Suprapubic skin (tissue), 4 donors: ENCODE results near the gene SPR. TPM values are rescaled to one million over a fixed set of nuclear protein-coding genes. Genes with fewer than 3 reads are reported as not detected.

Source experiments
- DNase-seq, 2 donors: peaks; one replicate each; pipeline ENCODE4 v3.0.0-alpha.2; 2019; ENCODE audit warnings: low spot score in 2 of 2
- H3K27ac ChIP-seq: fragments of 200-600 bp; sonication (generic); one replicate; pipeline ENCODE4 v1.5.1; 2019
- H3K27me3 ChIP-seq: fragments of 200-600 bp; sonication (generic); one replicate; pipeline ENCODE4 v1.5.1; 2019
- H3K36me3 ChIP-seq: fragments of 200-600 bp; sonication (generic); one replicate; pipeline ENCODE4 v1.5.1; 2019
- H3K4me1 ChIP-seq: fragments of 200-600 bp; sonication (generic); one replicate; pipeline ENCODE4 v1.5.1; 2019
- H3K4me3 ChIP-seq: fragments of 200-600 bp; sonication (generic); one replicate; pipeline ENCODE4 v1.5.1; 2019; ENCODE audit warnings: mild to moderate bottlenecking
- H3K9me3 ChIP-seq: fragments of 200-600 bp; sonication (generic); one replicate; pipeline ENCODE4 v1.5.1; 2019
- EP300 ChIP-seq: sonication (generic); formaldehyde crosslinking; IDR thresholded peaks from one replicate; pipeline ENCODE4 v1.6.1; 2017; ENCODE audit warnings: antibody characterized with exemption
- POLR2A ChIP-seq, 2 donors: fragments of 450-650 bp; IDR thresholded peaks; one replicate each; pipeline ENCODE4 v1.6.1; 2017; ENCODE audit warnings: antibody characterized with exemption in 2 of 2, mild to moderate bottlenecking in 2 of 2, moderate library complexity in 2 of 2
- POLR2AphosphoS5 ChIP-seq, 3 donors: sonication (generic); formaldehyde crosslinking; IDR thresholded peaks; one replicate each; pipeline ENCODE4 v1.6.1; 2017; ENCODE audit warnings: antibody characterized with exemption in 3 of 3
- WGBS: methylation state at CpG from one replicate; pipeline ENCODE4 v1.1.5; 2018; 5-methylcytosine and 5-hydroxymethylcytosine counted together
- total RNA-seq, 4 donors: library from RNA; depleted of rRNA; stranded (reverse); fragments of >200 nt; gene quantifications; one replicate each; pipeline ENCODE4 v1.1.0, GENCODE V29; 2016
- TF ChIP-seq, protein P1 (sequence below), 2 donors: fragments of 200-600 bp in 1 of 2; fragments of 450-650 bp in 1 of 2; sonication (generic) in 1 of 2; IDR thresholded peaks; one replicate each; pipeline ENCODE4 v1.5.1; 2016 to 2019; ENCODE audit warnings: antibody characterized with exemption in 2 of 2, mild to moderate bottlenecking in 1 of 2, moderate library complexity in 1 of 2

Gene SPR
- total RNA-seq, 4 donors from 2014 or later: 11.9 to 14.2 (median 14.1) TPM

DNA sequence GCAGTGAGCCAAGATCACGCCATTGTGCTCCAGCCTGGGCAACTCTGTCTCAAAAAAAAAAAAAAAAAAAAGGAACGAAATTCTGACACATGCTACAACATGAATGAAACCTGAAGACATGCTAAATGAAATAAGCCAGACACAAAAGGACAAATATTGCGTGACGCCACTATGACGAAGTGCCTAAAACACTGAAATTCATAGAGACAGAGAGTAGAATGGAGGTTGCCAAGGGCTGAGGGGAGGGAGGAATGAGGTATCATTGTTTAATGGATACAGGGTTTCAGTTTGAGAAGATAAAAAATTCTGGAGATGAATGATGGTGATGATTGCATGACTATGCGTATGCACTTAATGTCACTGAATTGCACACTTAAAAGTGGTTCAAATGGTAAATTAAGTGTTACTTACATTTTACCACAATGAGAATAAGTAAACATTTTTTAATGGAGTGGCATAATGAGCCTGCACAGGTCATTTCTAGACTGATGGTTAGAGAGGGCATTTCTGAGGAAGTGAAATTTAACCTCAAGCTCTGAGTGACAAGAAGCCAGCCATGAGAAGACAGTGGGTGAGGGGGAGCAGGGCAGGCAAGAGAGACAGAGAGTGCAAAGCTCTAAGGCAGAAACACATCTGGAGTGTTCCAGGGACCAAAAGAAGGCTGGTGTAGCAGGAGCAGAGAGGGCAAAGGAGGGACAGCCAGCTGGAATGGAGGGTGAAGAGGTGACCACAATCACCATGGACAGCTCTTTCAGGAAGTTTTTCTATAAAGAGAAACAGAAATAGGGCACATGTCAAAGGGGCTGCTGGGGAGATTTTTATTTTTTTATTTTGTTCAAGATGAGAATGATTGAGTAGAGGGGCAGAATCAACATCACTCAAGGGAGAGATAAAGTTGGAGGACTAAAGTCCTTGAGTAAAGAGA is 40.8 kb upstream of the SPR start:
- no peaks in the 10 kb centered on the region for H3K9me3 ChIP-seq
- no peak for DNase-seq
- TF ChIP-seq, protein P1, sequence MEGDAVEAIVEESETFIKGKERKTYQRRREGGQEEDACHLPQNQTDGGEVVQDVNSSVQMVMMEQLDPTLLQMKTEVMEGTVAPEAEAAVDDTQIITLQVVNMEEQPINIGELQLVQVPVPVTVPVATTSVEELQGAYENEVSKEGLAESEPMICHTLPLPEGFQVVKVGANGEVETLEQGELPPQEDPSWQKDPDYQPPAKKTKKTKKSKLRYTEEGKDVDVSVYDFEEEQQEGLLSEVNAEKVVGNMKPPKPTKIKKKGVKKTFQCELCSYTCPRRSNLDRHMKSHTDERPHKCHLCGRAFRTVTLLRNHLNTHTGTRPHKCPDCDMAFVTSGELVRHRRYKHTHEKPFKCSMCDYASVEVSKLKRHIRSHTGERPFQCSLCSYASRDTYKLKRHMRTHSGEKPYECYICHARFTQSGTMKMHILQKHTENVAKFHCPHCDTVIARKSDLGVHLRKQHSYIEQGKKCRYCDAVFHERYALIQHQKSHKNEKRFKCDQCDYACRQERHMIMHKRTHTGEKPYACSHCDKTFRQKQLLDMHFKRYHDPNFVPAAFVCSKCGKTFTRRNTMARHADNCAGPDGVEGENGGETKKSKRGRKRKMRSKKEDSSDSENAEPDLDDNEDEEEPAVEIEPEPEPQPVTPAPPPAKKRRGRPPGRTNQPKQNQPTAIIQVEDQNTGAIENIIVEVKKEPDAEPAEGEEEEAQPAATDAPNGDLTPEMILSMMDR (IDR thresholded peaks at IDR 0.05): no peak
- TF ChIP-seq EP300: no peak
- no peaks in the 10 kb centered on the region for H3K4me1 ChIP-seq
- no peak overlapping the region for H3K4me3 ChIP-seq
- peaks cover 6% of the 10 kb centered on the region for H3K27me3 ChIP-seq
- WGBS: 66% methylated on average over 6 of the region's 6 CpGs
- no peaks in the 10 kb centered on the region for H3K36me3 ChIP-seq
- no peak overlapping the region for H3K27ac ChIP-seq

DNA sequence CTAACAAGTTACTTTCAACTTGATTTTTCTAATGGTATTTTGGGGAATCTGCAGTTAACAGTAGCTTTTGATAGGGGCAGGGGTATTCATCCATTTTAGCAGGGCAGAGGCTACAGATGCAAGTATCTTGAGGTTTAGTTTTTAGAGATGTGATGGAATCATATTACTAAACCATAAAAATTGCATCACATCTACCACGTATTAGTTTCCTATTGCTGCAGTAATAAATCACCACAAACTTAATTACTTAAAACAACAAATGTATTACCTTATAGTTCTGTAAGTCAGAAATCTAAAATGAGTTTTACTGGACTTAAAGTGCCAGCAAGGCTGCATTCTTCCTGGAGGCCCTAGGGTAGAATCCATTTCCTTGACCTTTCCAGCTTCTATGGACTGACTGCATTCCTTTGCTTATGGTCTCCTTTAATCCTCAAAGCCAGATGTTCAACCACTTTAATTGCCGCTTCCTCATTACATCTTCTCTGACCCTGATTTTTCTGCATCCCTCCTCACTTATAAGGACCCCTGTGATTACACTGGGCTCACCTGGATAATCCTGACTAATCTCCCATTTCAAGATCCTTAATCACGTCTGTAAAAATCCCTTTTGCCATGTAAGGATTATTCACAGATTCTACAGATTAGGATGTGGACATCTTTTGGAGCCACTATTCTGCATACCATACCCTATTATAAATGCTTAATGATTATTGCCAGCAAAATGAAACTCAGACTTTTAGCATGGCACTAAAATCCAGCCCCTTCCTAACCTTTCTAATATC is 39.5 kb upstream of the SPR start:
- Histone ChIP-seq H3K27ac (no peak overlapping the region), H3K9me3 (no peaks in the 10 kb centered on the region), H3K36me3 (no peaks in the 10 kb centered on the region), H3K27me3 (peaks cover 11% of the 10 kb centered on the region), H3K4me1 (no peaks in the 10 kb centered on the region), H3K4me3 (no peak overlapping the region)
- 63% methylated on average over 3 of the region's 3 CpGs for WGBS
- DNase-seq: no peak
- TF ChIP-seq, protein P1 (IDR thresholded peaks at IDR 0.05): no peak
- TF ChIP-seq POLR2AphosphoS5 (IDR thresholded peaks at IDR 0.05) (no peak), POLR2A (IDR thresholded peaks at IDR 0.05) (no peak), EP300 (no peak)

DNA sequence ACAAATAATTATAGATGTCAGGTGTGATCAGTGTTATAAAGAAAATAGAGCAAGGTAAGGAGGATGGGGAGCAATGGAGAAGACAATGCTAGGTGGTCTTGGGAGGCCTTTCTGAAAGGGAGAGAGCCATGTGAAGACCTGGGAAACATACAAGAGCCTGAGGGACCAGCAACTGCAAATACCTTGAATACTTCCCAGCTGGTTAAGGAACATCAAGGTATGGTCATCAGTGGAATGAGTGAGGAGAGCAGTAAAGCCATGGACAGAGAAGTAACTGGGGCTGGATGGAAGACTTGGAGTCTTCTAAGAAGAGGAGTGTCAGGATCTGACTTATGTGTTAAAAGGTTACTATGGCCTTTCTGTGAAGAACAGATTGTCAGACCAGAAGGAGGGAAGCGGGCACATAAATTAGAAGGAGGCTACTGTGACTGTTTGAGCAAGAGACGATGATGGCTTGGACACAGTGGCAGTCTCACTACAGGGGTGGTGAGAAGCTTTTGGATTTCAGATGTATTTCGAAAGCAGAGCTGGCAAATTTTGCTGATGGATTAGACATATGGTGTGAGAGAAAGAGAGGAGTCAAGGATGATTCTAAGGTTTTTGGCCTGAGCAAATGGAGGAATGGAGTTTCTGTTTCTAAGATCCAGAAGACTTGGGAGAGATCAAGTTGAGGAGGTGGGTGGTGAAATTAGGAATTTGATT is 38.6 kb upstream of the SPR start:
- TF ChIP-seq, protein P1 (IDR thresholded peaks at IDR 0.05): no peak
- H3K36me3 ChIP-seq: no peaks in the 10 kb centered on the region
- DNase-seq: no peak

DNA sequence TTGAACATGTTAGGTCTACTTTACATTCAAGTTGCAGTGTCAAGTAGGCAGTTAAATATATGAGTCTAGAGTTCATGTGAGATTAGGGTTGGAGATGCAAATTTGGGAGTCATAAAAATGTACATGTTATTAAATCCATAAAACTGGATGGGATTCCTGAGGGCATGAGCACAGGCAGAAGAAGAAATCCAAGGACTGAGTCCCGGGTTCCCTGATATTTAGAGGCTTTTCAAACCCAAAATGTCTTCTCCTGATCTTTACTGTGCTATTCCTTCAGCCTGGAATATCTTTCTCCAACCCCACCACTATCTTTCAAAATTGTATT is 38.1 kb upstream of the SPR start:
- TF ChIP-seq EP300 (no peak), POLR2AphosphoS5 (IDR thresholded peaks at IDR 0.05) (no peak), POLR2A (IDR thresholded peaks at IDR 0.05) (no peak)
- TF ChIP-seq, protein P1 (IDR thresholded peaks at IDR 0.05): no peak
- H3K4me1 ChIP-seq: no peaks in the 10 kb centered on the region
- no peak overlapping the region for H3K4me3 ChIP-seq
- peaks cover 11% of the 10 kb centered on the region for H3K27me3 ChIP-seq
- no peaks in the 10 kb centered on the region for H3K36me3 ChIP-seq
- H3K27ac ChIP-seq: no peak overlapping the region
- 59% methylated on average over 1 of the region's 1 CpG for WGBS
- DNase-seq: no peak
- no peaks in the 10 kb centered on the region for H3K9me3 ChIP-seq

More for the DNA sequence above, 38.6 kb upstream of the SPR start:
- no peaks in the 10 kb centered on the region for H3K4me1 ChIP-seq
- no peak overlapping the region for H3K4me3 ChIP-seq
- 82% methylated on average over 3 of the region's 3 CpGs for WGBS
- peaks cover 11% of the 10 kb centered on the region for H3K27me3 ChIP-seq
- H3K27ac ChIP-seq: no peak overlapping the region
- no peaks in the 10 kb centered on the region for H3K9me3 ChIP-seq

DNA sequence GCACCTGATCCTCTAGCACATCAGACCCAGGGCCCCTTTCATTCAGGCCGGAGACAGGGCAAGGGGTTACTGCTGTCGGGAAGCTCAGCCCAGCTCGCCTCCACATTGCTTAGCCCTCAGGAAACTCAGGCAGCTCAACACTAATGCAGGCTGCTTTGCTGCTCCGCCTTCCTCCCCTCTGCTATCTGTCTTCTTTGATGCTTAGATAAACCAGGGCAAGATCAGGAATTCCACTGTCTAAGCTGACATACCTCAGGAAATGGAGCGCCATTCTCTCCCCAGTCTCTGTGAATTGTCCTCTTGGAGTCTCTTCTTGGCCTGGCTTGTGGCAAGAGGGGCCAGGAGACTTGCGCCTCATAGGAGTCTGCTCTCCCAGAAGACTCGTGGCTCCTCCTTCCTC is 35.9 kb upstream of the SPR start:
- H3K4me3 ChIP-seq: no peak overlapping the region
- no peaks in the 10 kb centered on the region for H3K9me3 ChIP-seq
- DNase-seq: no peak
- H3K4me1 ChIP-seq: no peaks in the 10 kb centered on the region
- no peak overlapping the region for H3K27ac ChIP-seq
- TF ChIP-seq, protein P1 (IDR thresholded peaks at IDR 0.05): no peak
- no peak for TF ChIP-seq POLR2A (IDR thresholded peaks at IDR 0.05)
- TF ChIP-seq EP300: no peak
- TF ChIP-seq POLR2AphosphoS5 (IDR thresholded peaks at IDR 0.05): no peak
- 80% methylated on average over 7 of the region's 7 CpGs for WGBS
- peaks cover 21% of the 10 kb centered on the region for H3K27me3 ChIP-seq
- no peaks in the 10 kb centered on the region for H3K36me3 ChIP-seq
